ENCODE measurements around the gene ALK.

The ALK gene

GRCh38 chr2:29549069-29549380, 372.4 kb downstream of the ALK start:
- DNase-seq (ENCODE audit: extremely low read depth in 1 of 2, low read depth in 1 of 2): no peak

GRCh38 chr2:29544917-29545316, 376.5 kb downstream of the ALK start:
- no peak for DNase-seq (ENCODE audit: extremely low read depth in 1 of 2, low read depth in 1 of 2)

GRCh38 chr2:29544031-29544430, 377.4 kb downstream of the ALK start:
- no peak for DNase-seq (ENCODE audit: extremely low read depth in 1 of 2, low read depth in 1 of 2)

GRCh38 chr2:29535188-29535587, 386.2 kb downstream of the ALK start:
- DNase-seq (ENCODE audit: extremely low read depth in 1 of 2, low read depth in 1 of 2): no peak

- DNase-seq (ENCODE audit: extremely low read depth in 1 of 2, low read depth in 1 of 2): no peak
Measured at GRCh38 chr2:29532436-29532835, 388.9 kb downstream of the ALK start.

GRCh38 chr2:29531626-29532025, 389.8 kb downstream of the ALK start:
- no peak for DNase-seq (ENCODE audit: extremely low read depth in 1 of 2, low read depth in 1 of 2)

- no peak for DNase-seq (ENCODE audit: extremely low read depth in 1 of 2, low read depth in 1 of 2)
Measured at GRCh38 chr2:29530281-29530680, 391.1 kb downstream of the ALK start.

- peak; percentile 11 to 39 for DNase-seq (ENCODE audit: extremely low read depth in 1 of 2, low read depth in 1 of 2)
Measured at GRCh38 chr2:29528891-29529520, 392.4 kb downstream of the ALK start.

- DNase-seq (ENCODE audit: extremely low read depth in 1 of 2, low read depth in 1 of 2): no peak
Measured at GRCh38 chr2:29528371-29528770, 393.0 kb downstream of the ALK start.

GRCh38 chr2:29527947-29528346, 393.4 kb downstream of the ALK start:
- no peak for DNase-seq (ENCODE audit: extremely low read depth in 1 of 2, low read depth in 1 of 2)

- no peak for DNase-seq (ENCODE audit: extremely low read depth in 1 of 2, low read depth in 1 of 2)
Measured at GRCh38 chr2:29526587-29527586, 394.5 kb downstream of the ALK start.

- DNase-seq (ENCODE audit: extremely low read depth in 1 of 2, low read depth in 1 of 2): no peak
Measured at GRCh38 chr2:29525921-29526320, 395.5 kb downstream of the ALK start.

- DNase-seq (ENCODE audit: extremely low read depth in 1 of 2, low read depth in 1 of 2): no peak
Measured at GRCh38 chr2:29524652-29525051, 396.7 kb downstream of the ALK start.

- no peak for DNase-seq (ENCODE audit: extremely low read depth in 1 of 2, low read depth in 1 of 2)
Measured at GRCh38 chr2:29522951-29523669, 398.3 kb downstream of the ALK start.

GRCh38 chr2:29520001-29520400, 401.4 kb downstream of the ALK start:
- DNase-seq (ENCODE audit: extremely low read depth in 1 of 2, low read depth in 1 of 2): no peak

GRCh38 chr2:29519338-29519925, 402.0 kb downstream of the ALK start:
- no peak for DNase-seq (ENCODE audit: extremely low read depth in 1 of 2, low read depth in 1 of 2)

GRCh38 chr2:29518646-29519337, 402.6 kb downstream of the ALK start:
- no peak for DNase-seq (ENCODE audit: extremely low read depth in 1 of 2, low read depth in 1 of 2)

GRCh38 chr2:29518010-29518409, 403.4 kb downstream of the ALK start:
- DNase-seq (ENCODE audit: extremely low read depth in 1 of 2, low read depth in 1 of 2): no peak

- DNase-seq (ENCODE audit: extremely low read depth in 1 of 2, low read depth in 1 of 2): no peak
Measured at GRCh38 chr2:29517413-29517812, 404.0 kb downstream of the ALK start.

- no peak for DNase-seq (ENCODE audit: extremely low read depth in 1 of 2, low read depth in 1 of 2)
Measured at GRCh38 chr2:29516767-29517166, 404.6 kb downstream of the ALK start.

- no peak for DNase-seq (ENCODE audit: extremely low read depth in 1 of 2, low read depth in 1 of 2)
Measured at GRCh38 chr2:29509878-29510277, 411.5 kb downstream of the ALK start.

Data from stimulated activated CD8-positive, alpha-beta memory T cell treated with anti-CD3 and anti-CD28 coated beads, Interleukin-7, amount 100 ng/mL, for 48 hours (primary cell).